Neural cell (in vitro differentiated cells): Measurements from ENCODE around the gene TCFL5. TPM values are rescaled to one million over a fixed set of nuclear protein-coding genes. Genes with fewer than 3 reads are reported as not detected.

Source experiments
- H2AFZ ChIP-seq: fragments of 200-600, 300-800 bp; sonication (generic), shearing (Covaris generic); 2 replicates; pipeline ENCODE4 v1.6.0; 2014; ENCODE audit warnings: low read depth, mild to moderate bottlenecking, antibody characterized with exemption, low read length, moderate library complexity
- H3F3A ChIP-seq: fragments of 200-600 bp; shearing (Covaris generic); 2 replicates; pipeline ENCODE4 v1.6.1; 2016; ENCODE audit warnings: mild to moderate bottlenecking, moderate library complexity, mixed read lengths, antibody characterized with exemption, low read length; ENCODE audit not compliant: insufficient read depth, poor library complexity, severe bottlenecking
- H3K27ac ChIP-seq: fragments of 200-600, 300-800 bp; sonication (generic), shearing (Covaris generic); 2 replicates; pipeline ENCODE4 v1.5.1; 2014; ENCODE audit warnings: mild to moderate bottlenecking, low read length, moderate library complexity
- H3K27me3 ChIP-seq: fragments of 300-800, 200-600 bp; sonication (generic), shearing (Covaris generic); 2 replicates; pipeline ENCODE4 v1.6.0; 2014; ENCODE audit warnings: mild to moderate bottlenecking, low read depth, low read length, moderate library complexity; ENCODE audit not compliant: insufficient read depth
- H3K36me3 ChIP-seq: fragments of 300-800, 200-600 bp; sonication (generic), shearing (Covaris generic); 2 replicates; pipeline ENCODE4 v1.5.1; 2014; ENCODE audit warnings: mild to moderate bottlenecking, antibody characterized with exemption, low read length, moderate library complexity; ENCODE audit not compliant: insufficient read depth
- H3K4me2 ChIP-seq: fragments of 300-800, 200-600 bp; sonication (generic), shearing (Covaris generic); 2 replicates; pipeline ENCODE4 v1.6.0; 2014; ENCODE audit warnings: mild to moderate bottlenecking, low read length
- H3K4me3 ChIP-seq: fragments of 300-800, 200-600 bp; sonication (generic), shearing (Covaris generic); 2 replicates; pipeline ENCODE4 v1.5.1; 2014; ENCODE audit warnings: mild to moderate bottlenecking, low read length, moderate library complexity
- H3K79me2 ChIP-seq: fragments of 200-600 bp; shearing (Covaris generic); replicated peaks from 2 replicates; pipeline ENCODE4 v1.6.0; 2014; ENCODE audit warnings: mild to moderate bottlenecking, low read length, moderate library complexity; ENCODE audit not compliant: insufficient read depth
- H3K9ac ChIP-seq: fragments of 300-800, 200-600 bp; sonication (generic), shearing (Covaris generic); 2 replicates; pipeline ENCODE4 v1.6.1; 2016; ENCODE audit warnings: mild to moderate bottlenecking, low read length, mixed read lengths
- H3K9me2 ChIP-seq: fragments of 200-600 bp; shearing (Covaris generic); 2 replicates; pipeline ENCODE4 v1.6.1; 2016; ENCODE audit warnings: mild to moderate bottlenecking, low read length, mixed read lengths; ENCODE audit not compliant: insufficient read depth
- H3K9me3 ChIP-seq: fragments of 200-600, 300-800 bp; sonication (generic), shearing (Covaris generic); 2 replicates; pipeline ENCODE4 v1.6.1; 2016; ENCODE audit warnings: mild to moderate bottlenecking, mixed run types, low read length, moderate library complexity, mixed read lengths
- H4K20me1 ChIP-seq: fragments of 200-600 bp; shearing (Covaris generic); 2 replicates; pipeline ENCODE4 v1.6.1; 2016; ENCODE audit warnings: mild to moderate bottlenecking, mixed run types; ENCODE audit not compliant: insufficient read depth
- CTCF ChIP-seq: fragments of 450-650 bp; IDR thresholded peaks from 2 replicates; pipeline ENCODE4 v1.5.1; 2014; ENCODE audit warnings: antibody characterized with exemption, mild to moderate bottlenecking, moderate library complexity; ENCODE audit not compliant: poor library complexity, severe bottlenecking
- EP300 ChIP-seq: fragments of 450-650 bp; conservative IDR thresholded peaks from 2 replicates; pipeline ENCODE4 v1.6.1; 2014; ENCODE audit warnings: antibody characterized with exemption, mild to moderate bottlenecking, moderate library complexity; ENCODE audit not compliant: poor library complexity, severe bottlenecking
- EZH2 ChIP-seq: fragments of 200-600, 300-800 bp; shearing (Covaris generic), sonication (generic); IDR thresholded peaks from 2 replicates; pipeline ENCODE4 v1.6.1; 2014; ENCODE audit warnings: antibody characterized with exemption, low read length, borderline replicate concordance, mild to moderate bottlenecking; ENCODE audit not compliant: insufficient read depth, poor library complexity, severe bottlenecking
- MXI1 ChIP-seq: fragments of 450-650 bp; conservative IDR thresholded peaks from 2 replicates; pipeline ENCODE4 v1.6.1; 2014; ENCODE audit warnings: antibody characterized with exemption, mild to moderate bottlenecking; ENCODE audit not compliant: poor library complexity, severe bottlenecking
- POLR2AphosphoS5 ChIP-seq: IDR thresholded peaks from 2 replicates; pipeline ENCODE4 v1.6.1; 2012
- RAD21 ChIP-seq: fragments of 450-650 bp; conservative IDR thresholded peaks from 2 replicates; pipeline ENCODE4 v1.6.1; 2014; ENCODE audit warnings: antibody characterized with exemption, mild to moderate bottlenecking, moderate library complexity
- REST ChIP-seq: IDR thresholded peaks from 2 replicates; pipeline ENCODE4 v1.6.1; 2012; ENCODE audit warnings: borderline replicate concordance
- SMC3 ChIP-seq: fragments of 450-650 bp; conservative IDR thresholded peaks from 2 replicates; pipeline ENCODE4 v1.6.1; 2014; ENCODE audit warnings: antibody characterized with exemption, mild to moderate bottlenecking, moderate library complexity; ENCODE audit not compliant: poor library complexity
- TAF1 ChIP-seq: IDR thresholded peaks from 2 replicates; pipeline ENCODE4 v1.6.1; 2012; ENCODE audit warnings: low read depth
- polyA plus RNA-seq: library from polyadenylated mRNA; depleted of rRNA; stranded (reverse); fragments of >200 nt; gene quantifications from 2 replicates; pipeline ENCODE4 v1.2.3, GENCODE V29; 2014

Gene TCFL5
- polyA plus RNA-seq, 1 donor from 2014 or later, result 9.8 TPM

- TF ChIP-seq SMC3 (no peak), CTCF (no peak), RAD21 (no peak), REST (no peak), EP300 (no peak), EZH2 (no peak), MXI1 (no peak), POLR2AphosphoS5 (no peak), TAF1 (no peak)
- H3K4me2 ChIP-seq, result no peak overlapping the region
- H3K4me3 ChIP-seq, result no peak overlapping the region
- H3F3A ChIP-seq, result no peaks in the 10 kb centered on the region
- H3K79me2 ChIP-seq, result no peaks in the 10 kb centered on the region
- no peaks in the 10 kb centered on the region for H3K27me3 ChIP-seq
- H4K20me1 ChIP-seq, result no peaks in the 10 kb centered on the region
- H3K9me2 ChIP-seq, result no peaks in the 10 kb centered on the region
- H3K9me3 ChIP-seq, result no peaks in the 10 kb centered on the region
- H3K27ac ChIP-seq, result no peak overlapping the region
- H3K9ac ChIP-seq, result no peak overlapping the region
- H2AFZ ChIP-seq, result no peak overlapping the region
- H3K36me3 ChIP-seq, result peaks cover 13% of the 10 kb centered on the region
Measured at GRCh38 chr20:62893700-62894099, 32.1 kb upstream of the TCFL5 start.

GRCh38 chr20:62892348-62893304, 31.0 kb upstream of the TCFL5 start:
- TF ChIP-seq EZH2 (no peak), EP300 (no peak), SMC3 (no peak), CTCF (no peak), REST (no peak), TAF1 (no peak), RAD21 (no peak), MXI1 (no peak), POLR2AphosphoS5 (no peak)
- Histone ChIP-seq H3K4me3 (no peak overlapping the region), H3K9me2 (no peaks in the 10 kb centered on the region), H3K79me2 (no peaks in the 10 kb centered on the region), H3K9me3 (no peaks in the 10 kb centered on the region), H3F3A (no peaks in the 10 kb centered on the region), H3K4me2 (no peak overlapping the region), H3K36me3 (peaks cover 13% of the 10 kb centered on the region), H4K20me1 (no peaks in the 10 kb centered on the region), H3K9ac (no peak overlapping the region), H3K27me3 (no peaks in the 10 kb centered on the region), H3K27ac (no peak overlapping the region), H2AFZ (no peak overlapping the region)
